GM19324 (cell line): ENCODE data around the gene CD300E.
"Not testable (repeated sequence)": the region's sequence is repeated elsewhere in the genome, so short reads cannot be mapped to it uniquely, and the experiment has no call there.

Source experiments
- ATAC-seq: cut with Tn5 transposase; IDR thresholded peaks from one replicate; pipeline ENCODE4 v1.9.1; 2021; ENCODE audit warnings: mild to moderate bottlenecking, moderate library complexity; ENCODE audit not compliant: unreplicated experiment, low FRiP score

Gene CD300E

GRCh38 chr17:74636541-74637085 is 13.1 kb upstream of the CD300E start:
- ATAC-seq: not testable (repeated sequence)

GRCh38 chr17:74635418-74635817 is 11.9 kb upstream of the CD300E start:
- no peak for ATAC-seq

- ATAC-seq: no peak
Measured at GRCh38 chr17:74633326-74633725, 9.8 kb upstream of the CD300E start.

- no peak for ATAC-seq
Measured at GRCh38 chr17:74632617-74633016, 9.1 kb upstream of the CD300E start.

GRCh38 chr17:74631468-74632450 is 8.2 kb upstream of the CD300E start:
- no peak for ATAC-seq

GRCh38 chr17:74630251-74630650 is 6.7 kb upstream of the CD300E start:
- ATAC-seq: not testable (repeated sequence)

GRCh38 chr17:74625661-74626060 is 2.1 kb upstream of the CD300E start:
- no peak for ATAC-seq

GRCh38 chr17:74624131-74624530 is 593 bp upstream of the CD300E start:
- ATAC-seq: no peak

- ATAC-seq: no peak
Measured at GRCh38 chr17:74619077-74619673, 4.4 kb downstream of the CD300E start.

GRCh38 chr17:74618451-74618850 is 5.1 kb downstream of the CD300E start:
- ATAC-seq: no peak

- no peak for ATAC-seq
Measured at GRCh38 chr17:74616696-74617095, 6.8 kb downstream of the CD300E start.

- ATAC-seq: no peak
Measured at GRCh38 chr17:74612046-74612445, 11.5 kb downstream of the CD300E start.

GRCh38 chr17:74610108-74610507 is 13.4 kb downstream of the CD300E start:
- no peak for ATAC-seq

GRCh38 chr17:74608511-74608910 is 15.0 kb downstream of the CD300E start:
- ATAC-seq: no peak

- no peak for ATAC-seq
Measured at GRCh38 chr17:74607221-74607620, 16.3 kb downstream of the CD300E start.

GRCh38 chr17:74606050-74606449 is 17.5 kb downstream of the CD300E start:
- ATAC-seq: no peak

- no peak for ATAC-seq
Measured at GRCh38 chr17:74605361-74605760, 18.2 kb downstream of the CD300E start.

- no peak for ATAC-seq
Measured at GRCh38 chr17:74604761-74605160, 18.8 kb downstream of the CD300E start.

- ATAC-seq: no peak
Measured at GRCh38 chr17:74604200-74604599, 19.3 kb downstream of the CD300E start.

- no peak for ATAC-seq
Measured at GRCh38 chr17:74603746-74604145, 19.8 kb downstream of the CD300E start.

- no peak for ATAC-seq
Measured at GRCh38 chr17:74603037-74603635, 20.4 kb downstream of the CD300E start.
